A673 (cell line): ENCODE measurements around the gene SEC61A1.

Source experiments
- CTCF ChIP-seq: fragments of 300-800, 200-600 bp; sonication (generic); conservative IDR thresholded peaks from 2 replicates; pipeline ENCODE4 v1.5.1; 2017; ENCODE audit warnings: low read depth, mild to moderate bottlenecking, antibody characterized with exemption, low read length, moderate library complexity, mixed read lengths
- EZH2 ChIP-seq: fragments of 200-600 bp; sonication (generic); IDR thresholded peaks from 2 replicates; pipeline ENCODE4 v1.6.1; 2017; ENCODE audit warnings: borderline replicate concordance, low read depth, mild to moderate bottlenecking, mixed read lengths, antibody characterized with exemption, low read length; ENCODE audit not compliant: poor library complexity, severe bottlenecking

- TF ChIP-seq CTCF: no peak
- no peak for TF ChIP-seq EZH2
Measured at GRCh38 chr3:128078875-128079274, 26.6 kb downstream of the SEC61A1 start.
